Islet precursor cell (in vitro differentiated cells): ENCODE results near the gene TFDP2.
"Not testable (repeated sequence)": the region's sequence is repeated elsewhere in the genome, so short reads cannot be mapped to it uniquely, and the experiment has no call there.

ENCODE experiments used
- DNase-seq: peaks from one replicate; pipeline ENCODE4 v3.0.0-alpha.2; 2018

TFDP2 gene

DNA sequence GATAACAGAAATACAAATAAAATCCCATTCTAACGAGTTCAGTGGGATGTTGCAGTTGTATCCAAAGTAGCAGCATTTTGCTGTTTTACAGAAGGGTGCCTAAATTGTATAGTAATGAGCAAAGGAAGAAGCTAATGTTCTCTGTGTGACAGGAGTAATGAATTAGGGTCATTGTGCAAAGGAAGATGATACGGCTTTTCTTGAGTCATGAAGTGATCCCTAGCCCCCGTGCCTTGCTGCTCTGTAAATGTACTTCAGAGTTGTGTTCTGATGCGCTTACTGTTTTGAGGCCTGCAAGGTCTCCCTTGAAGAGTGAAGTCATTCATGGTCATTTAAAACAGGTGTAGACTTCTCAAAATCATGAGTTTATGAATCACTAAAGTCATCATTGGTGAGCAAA is 235.0 kb downstream of the TFDP2 start:
- DNase-seq = no peak

GRCh38 chr3:141913150-141913811 is 236.1 kb downstream of the TFDP2 start:
- no peak for DNase-seq

DNA sequence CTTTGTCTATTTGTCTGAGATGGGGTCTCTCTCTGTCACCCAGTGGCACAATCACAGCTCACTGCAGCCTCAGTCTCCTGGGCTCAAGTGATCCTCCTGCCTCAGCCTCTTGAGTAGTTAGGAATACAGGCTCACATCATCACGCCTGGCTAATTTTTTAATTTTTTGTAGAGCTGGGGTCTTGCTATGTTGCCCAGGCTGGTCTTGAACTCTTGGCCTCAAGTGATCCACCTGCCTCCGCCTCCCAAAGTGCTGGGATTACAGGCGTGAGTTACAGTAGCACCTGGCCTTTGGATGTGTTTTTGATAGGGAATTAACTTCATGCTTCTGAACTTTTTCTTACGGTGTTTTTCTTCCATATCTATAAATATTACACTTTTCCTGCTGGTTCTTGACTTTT is 239.4 kb downstream of the TFDP2 start:
- not testable (repeated sequence) for DNase-seq

DNA sequence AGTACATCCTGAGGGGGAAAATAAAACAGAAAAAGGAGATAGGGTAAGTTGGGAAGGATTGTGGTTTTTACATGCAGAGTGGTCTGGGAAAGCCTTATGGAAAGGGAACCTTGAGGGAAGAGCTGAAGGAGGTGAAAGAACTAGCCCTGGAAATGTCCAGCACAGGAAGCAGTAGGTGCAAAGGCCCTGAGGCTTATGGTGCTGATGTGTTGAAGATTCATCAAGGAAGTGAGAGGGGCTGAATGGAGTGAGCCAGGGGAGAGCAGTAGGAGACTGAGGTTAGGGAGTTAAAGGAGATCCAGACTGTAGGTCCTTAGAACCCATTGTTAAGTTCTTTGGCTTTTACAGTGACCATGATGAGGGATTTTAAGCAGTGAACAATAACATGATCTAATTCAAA is 239.9 kb downstream of the TFDP2 start:
- no peak for DNase-seq

DNA sequence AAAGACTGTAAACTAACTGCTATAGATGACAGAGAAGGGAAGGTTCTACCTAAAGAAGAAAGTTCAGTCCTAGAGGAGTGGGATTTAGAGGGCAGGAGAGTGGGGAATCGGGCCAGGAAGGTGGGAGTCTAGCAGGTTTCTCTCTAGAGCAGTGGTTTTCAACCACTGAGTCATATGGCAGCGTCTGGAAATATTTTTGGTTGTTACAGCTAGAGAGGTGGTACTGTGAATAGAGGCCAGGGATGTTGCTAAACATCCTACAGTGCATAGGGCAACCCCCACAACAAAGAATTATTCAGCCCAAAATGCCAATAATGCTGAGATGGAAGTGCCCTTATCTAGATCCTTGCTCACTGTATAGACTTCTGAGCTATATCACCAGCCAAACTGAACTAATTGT is 244.2 kb downstream of the TFDP2 start:
- no peak for DNase-seq

GRCh38 chr3:141904203-141904602 is 245.1 kb downstream of the TFDP2 start:
- no peak for DNase-seq

DNA sequence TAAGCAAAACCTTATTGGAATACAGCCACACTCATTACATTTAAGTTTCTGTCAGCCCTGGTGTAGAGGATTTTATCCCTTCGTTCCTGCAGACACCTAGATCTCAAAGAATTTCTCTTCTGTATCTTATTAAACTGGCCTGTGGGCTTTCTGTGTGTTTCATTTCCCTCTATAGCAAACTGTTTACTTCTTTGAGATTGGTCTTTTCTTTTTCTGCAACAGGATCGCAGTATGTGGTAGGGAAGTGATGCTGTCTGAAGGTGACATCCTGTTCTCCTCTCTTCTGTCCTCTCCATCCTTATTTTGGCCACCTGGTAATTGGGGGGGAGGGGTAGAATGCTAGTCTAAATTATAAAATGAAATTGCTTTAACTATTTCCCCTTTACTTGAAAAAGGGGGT is 247.4 kb downstream of the TFDP2 start:
- DNase-seq = no peak

- no peak for DNase-seq
Observed at GRCh38 chr3:141900343-141900742, 249.0 kb downstream of the TFDP2 start.

GRCh38 chr3:141898908-141899307 is 250.4 kb downstream of the TFDP2 start:
- DNase-seq = no peak

- DNase-seq = no peak
Observed at GRCh38 chr3:141895731-141896130, 253.6 kb downstream of the TFDP2 start.

- DNase-seq = no peak
Observed at GRCh38 chr3:141894524-141895176, 254.7 kb downstream of the TFDP2 start.
